GM21526 (cell line): ENCODE measurements around the gene ELF1.
"Not testable (repeated sequence)": the region's sequence is repeated elsewhere in the genome, so short reads cannot be mapped to it uniquely, and the experiment has no call there.

Experiments used
- ATAC-seq: cut with Tn5 transposase; IDR thresholded peaks from one replicate; pipeline ENCODE4 v1.9.1; 2021; ENCODE audit warnings: moderate library complexity; ENCODE audit not compliant: unreplicated experiment, low FRiP score

ELF1 gene

GRCh38 chr13:40960716-40961115 is 58.4 kb downstream of the ELF1 start:
- ATAC-seq, result no peak

DNA sequence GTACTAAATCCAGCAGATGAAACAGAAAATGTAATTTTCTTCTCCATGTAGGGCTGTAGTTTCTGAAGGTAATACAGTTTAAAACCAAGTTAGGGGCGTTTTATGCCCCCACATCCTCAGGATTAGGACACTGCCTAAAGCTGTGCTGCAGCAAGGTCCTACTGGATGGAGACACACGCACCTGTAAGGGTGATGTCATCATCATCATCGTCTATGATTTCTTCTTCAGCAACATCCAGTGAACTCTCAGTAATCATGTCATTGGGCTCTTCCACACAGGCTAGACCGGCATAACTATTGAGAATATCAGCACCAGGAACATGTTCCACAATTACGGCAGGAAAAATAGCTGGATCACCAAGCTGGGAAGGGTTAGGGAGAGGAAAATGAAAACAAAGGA is 60.5 kb downstream of the ELF1 start:
- ATAC-seq, result no peak

DNA sequence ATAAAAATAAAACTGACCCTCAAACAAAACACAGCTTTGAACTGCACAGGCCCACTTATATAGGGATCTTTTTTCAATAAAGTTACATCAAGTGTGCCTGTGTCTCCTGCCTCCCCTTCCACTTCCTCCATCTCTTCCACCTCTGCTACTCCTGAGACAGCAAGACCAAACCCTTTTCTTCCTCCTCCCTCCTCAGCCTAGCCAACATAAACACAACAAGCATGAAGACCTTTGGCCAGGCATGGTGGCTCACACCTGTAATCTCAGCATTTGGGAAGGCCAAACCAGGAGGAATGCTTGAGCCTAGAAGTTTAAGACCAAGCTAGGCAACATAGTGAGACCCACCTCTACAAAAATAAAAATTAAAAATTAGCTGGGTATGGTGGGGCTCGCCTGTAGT is 72.6 kb downstream of the ELF1 start:
- no peak for ATAC-seq

- no peak for ATAC-seq
Observed at GRCh38 chr13:40943073-40943472, 76.0 kb downstream of the ELF1 start.

DNA sequence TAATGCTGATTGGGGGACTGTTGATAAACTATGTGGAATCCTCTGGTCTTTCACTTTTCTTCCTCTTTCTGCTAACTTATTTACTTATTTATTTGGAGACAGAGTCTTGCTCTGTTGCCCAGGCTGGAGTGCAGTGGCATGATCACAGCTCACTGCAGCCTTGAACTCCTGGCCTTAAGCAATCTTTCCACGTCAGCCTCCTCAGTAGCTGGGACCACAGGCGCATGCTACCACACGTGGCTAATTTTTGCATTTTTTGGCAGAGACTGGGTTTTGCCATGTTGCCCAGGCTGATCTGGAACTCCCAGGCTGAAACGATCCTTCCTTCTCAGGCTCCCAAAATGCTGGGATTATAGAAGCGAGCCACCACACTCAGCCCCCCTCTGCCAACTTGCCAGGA is 77.5 kb downstream of the ELF1 start:
- ATAC-seq, result no peak

DNA sequence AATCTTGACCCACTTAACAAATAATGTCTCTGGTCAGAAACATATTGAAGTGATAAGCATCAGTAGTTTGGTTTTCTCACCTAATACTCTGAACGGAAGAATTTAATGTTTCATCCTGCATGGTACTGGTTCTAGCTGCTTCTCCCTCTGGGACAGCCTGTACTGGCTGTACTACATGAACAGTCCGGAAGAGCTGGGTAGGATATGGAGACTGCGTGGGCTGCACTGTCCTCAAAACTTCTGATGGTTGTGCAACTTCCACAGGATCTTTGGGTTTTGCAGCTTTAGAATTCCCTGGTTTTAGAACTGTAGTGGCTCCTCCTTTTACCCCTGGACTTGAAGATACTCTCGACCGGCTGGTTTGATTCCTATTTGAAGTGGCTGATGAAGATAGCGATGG is 78.3 kb downstream of the ELF1 start:
- no peak for ATAC-seq

GRCh38 chr13:40933508-40934204 is 85.5 kb downstream of the ELF1 start:
- ATAC-seq, result peak; percentile 56

- no peak for ATAC-seq
Observed at GRCh38 chr13:40932252-40932651, 86.9 kb downstream of the ELF1 start.

DNA sequence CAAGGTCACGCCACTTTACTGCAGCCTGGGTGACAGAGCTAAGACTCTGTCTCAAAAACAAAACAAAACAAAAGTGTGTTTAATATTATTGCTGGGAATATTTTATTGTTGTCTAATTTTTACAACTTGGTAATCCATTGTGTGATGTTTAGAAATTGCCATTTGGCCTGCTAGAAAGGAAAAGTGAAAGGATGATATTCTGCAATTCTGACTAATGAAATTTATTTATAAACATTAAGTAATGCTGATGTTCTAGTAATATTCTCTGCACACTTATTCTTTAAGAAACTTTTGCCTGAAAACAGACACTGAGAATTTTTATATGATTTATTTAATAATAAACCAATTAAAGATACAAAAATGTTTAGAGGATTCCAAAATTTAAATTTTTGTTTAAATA is 87.4 kb downstream of the ELF1 start:
- no peak for ATAC-seq

GRCh38 chr13:40929883-40930282 is 89.2 kb downstream of the ELF1 start:
- ATAC-seq, result not testable (repeated sequence)

- no peak for ATAC-seq
Observed at GRCh38 chr13:40928980-40929379, 90.1 kb downstream of the ELF1 start.

DNA sequence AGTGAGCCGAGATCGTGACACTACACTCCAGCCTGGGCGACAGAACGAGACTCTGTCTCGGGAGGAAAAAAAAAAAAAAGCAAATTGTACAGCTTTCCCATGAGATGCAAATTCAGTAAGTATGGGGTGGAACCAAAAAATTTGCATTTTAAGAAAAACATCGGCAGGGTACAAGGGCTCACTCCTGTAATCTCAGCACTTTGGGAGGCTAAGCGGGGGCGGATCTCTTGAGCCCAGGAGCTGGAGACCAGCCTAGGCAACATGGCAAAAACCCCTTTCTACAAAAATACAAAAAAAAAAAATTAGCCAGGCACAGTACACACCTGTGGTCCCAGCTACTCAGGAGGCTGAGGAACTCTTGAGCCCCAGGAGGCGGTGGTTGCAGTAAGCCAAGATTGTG is 91.2 kb downstream of the ELF1 start:
- no peak for ATAC-seq

DNA sequence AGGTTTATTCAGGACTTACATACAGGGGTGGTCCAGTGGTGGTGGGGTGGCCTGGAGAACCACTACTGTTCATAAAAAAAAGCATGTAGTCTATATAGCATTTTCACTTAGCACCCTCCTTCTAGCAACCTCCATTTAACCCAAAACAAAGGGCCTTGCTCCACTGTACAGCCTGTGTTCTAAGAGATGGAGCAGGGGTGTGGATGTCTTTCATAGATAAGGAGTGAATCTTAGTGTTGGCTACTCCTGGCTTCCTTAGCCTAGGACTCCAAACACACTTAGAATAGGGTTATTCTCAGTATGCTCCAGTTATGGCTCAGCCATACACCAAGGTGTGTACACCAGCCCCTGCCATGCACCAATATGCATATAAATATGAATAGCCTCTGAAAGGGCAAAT is 95.2 kb downstream of the ELF1 start:
- ATAC-seq, result no peak

- no peak for ATAC-seq
Observed at GRCh38 chr13:40922437-40923040, 96.6 kb downstream of the ELF1 start.

GRCh38 chr13:40920826-40921225 is 98.3 kb downstream of the ELF1 start:
- no peak for ATAC-seq

- not testable (repeated sequence) for ATAC-seq
Observed at GRCh38 chr13:40919901-40920300, 99.2 kb downstream of the ELF1 start.

DNA sequence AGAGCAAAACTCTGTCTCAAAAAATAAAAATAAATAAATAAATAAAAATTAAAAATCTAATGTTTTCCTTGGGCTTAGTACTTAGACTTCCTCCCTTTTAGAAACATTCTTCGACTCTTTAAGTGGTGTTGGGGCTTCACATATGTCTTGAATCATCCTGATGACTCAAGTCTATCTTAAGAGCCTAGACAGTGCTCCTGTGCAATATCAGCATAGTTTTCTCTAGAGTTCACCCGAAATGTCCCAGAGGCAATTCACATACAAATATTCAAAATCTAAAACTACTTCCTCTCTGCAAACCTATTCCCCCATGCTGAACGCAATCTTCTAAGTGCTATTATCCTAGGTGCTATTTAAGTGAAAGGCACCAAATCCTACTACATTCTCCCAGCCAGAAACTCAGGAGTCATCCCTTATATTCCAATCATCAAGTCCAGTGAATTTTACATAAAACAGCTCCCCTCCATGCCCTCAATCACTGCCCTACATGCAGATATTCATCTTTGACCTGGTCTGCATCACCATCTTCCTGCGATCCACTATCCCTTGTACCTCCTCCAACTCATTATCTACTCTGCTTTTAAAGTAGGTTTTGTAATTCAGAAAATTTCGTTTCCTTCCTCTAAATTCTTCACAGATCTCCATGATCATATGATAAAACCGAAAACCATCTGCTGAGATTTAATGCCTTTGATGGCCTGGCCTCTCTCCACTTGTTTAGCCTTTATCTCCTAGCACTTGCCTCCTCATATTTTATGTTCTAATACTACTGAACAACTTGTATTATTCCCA is 102.7 kb downstream of the ELF1 start:
- ATAC-seq, result no peak

DNA sequence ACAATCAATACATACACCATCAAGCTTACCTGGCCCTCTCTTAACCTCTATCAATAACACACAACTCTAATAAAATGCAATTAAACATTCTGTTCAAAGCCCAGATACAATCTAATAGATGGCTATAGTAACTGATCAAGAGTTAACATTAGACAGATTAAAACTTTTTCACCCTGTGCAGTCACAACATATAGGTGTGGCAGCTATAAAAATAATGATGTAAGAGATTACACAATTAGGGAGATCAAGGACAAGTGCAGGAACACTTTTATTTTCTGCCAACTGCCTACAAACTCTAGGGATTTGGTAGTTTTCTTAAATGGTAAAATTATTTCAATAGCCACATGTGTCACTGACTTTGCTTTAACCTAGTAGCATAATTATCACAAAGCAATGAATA is 104.3 kb downstream of the ELF1 start:
- not testable (repeated sequence) for ATAC-seq

- ATAC-seq, result no peak
Observed at GRCh38 chr13:40911341-40911740, 107.8 kb downstream of the ELF1 start.

GRCh38 chr13:40910324-40911050 is 108.6 kb downstream of the ELF1 start:
- no peak for ATAC-seq
